Activated naive CD4-positive, alpha-beta T cell (primary cell): ENCODE results near the gene CTIF.

ENCODE experiments used
- DNase-seq, 4 experiments: peaks; one replicate each; lab custom pipeline; 2025; lab: John Stamatoyannopoulos, UW

The CTIF gene

GRCh38 chr18:48574667-48575300 is 36.0 kb downstream of the CTIF start:
- no peak for DNase-seq

DNA sequence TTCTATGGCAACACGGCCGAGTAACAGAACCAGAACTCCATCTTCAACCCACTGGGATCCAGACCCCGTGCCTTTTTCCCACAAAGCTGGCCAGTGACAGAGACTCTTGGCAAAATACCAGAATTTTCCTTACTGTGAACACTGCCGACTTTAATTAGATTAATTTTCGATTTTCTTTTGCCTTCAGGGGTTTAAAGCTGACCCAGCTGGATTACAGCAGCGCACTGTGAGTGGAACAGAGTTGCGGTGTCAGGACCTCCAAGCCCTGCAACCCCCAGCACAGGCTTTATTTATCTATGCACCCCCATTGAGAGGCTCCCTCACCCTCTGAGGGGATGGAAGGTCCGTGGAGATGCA is 36.4 kb downstream of the CTIF start:
- no peak for DNase-seq

GRCh38 chr18:48575658-48576456 is 37.0 kb downstream of the CTIF start:
- DNase-seq = no peak

GRCh38 chr18:48576457-48576771 is 37.6 kb downstream of the CTIF start:
- DNase-seq = no peak

DNA sequence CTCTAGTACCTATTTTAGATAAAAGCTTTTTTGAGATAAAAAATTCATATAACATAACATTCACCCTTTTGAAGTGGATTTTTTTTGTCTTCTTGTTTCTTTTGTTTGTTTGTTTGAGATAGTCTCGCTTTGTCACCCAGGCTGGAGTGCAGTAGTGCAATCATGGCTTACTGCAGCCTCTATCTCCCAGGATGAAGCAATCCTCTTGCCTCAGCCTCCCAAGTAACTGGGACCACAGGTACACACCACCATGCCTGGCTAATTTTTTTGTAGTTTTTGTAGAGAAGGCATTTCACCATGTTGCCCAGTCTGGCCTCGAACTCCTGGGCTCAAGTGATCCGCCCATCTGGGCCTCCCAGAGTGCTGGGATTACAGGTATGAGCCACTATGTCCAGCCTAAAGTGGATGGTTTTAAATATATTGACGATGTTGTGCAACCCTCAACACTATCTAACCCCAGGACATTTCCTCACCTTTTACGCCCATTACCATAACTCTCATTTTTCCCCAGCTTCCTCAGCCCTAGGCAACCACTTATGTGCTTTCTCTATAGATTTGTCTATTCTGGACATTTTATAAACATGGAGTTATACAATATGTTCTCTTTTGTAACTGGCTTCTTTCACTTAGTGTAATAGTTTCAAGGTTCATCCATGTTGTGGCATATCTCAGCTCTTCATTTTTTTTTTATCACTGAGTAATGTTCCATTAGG is 38.8 kb downstream of the CTIF start:
- no peak for DNase-seq

- no peak for DNase-seq
These were observed 39.5 kb downstream of the CTIF start for GRCh38 chr18:48578289-48578688.

GRCh38 chr18:48580066-48580465 is 41.2 kb downstream of the CTIF start:
- DNase-seq = no peak

GRCh38 chr18:48580782-48581181 is 42.0 kb downstream of the CTIF start:
- no peak for DNase-seq

DNA sequence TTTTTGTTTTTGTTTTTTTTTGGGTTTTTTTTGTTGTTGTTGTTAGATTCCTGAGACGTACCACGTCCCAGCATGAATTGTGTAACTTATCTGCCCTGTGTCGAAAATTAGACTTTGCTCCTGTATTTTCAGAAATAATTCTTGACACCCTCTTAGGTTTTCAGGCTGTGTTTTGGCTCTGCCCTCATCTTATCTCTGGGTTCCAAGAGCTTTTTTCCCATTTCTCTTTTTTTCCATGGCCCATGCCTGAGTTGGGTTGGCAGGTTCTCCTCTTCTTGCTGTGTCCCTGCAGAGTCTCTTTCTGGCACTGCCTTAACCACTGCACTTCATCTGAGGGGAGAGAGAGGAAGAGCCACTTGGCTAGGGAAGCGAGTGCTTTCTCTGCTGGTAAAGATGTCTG is 42.4 kb downstream of the CTIF start:
- no peak for DNase-seq

GRCh38 chr18:48581941-48582340 is 43.1 kb downstream of the CTIF start:
- DNase-seq = no peak

- no peak for DNase-seq
These were observed 44.1 kb downstream of the CTIF start for GRCh38 chr18:48582946-48583345.

DNA sequence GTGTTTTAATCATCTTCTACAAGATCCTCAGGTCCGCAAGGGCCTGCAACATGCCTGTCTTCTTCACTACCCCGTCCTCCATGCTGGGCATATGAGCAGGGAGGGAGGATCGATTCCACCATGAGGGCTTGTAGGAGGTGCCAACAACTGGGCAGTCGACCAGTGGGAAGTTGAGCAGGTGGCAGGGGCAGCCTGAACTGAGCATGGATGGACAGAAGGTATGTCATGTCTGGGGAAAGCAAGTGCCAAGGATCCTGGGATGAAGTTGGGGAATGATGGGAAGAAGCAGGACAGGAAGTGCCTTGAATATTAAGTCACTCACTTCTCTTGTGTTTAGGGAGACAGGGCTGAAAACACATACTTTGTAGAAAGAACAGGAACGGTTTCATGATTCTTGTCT is 44.7 kb downstream of the CTIF start:
- DNase-seq = no peak

GRCh38 chr18:48589797-48590519 is 51.1 kb downstream of the CTIF start:
- DNase-seq = no peak

DNA sequence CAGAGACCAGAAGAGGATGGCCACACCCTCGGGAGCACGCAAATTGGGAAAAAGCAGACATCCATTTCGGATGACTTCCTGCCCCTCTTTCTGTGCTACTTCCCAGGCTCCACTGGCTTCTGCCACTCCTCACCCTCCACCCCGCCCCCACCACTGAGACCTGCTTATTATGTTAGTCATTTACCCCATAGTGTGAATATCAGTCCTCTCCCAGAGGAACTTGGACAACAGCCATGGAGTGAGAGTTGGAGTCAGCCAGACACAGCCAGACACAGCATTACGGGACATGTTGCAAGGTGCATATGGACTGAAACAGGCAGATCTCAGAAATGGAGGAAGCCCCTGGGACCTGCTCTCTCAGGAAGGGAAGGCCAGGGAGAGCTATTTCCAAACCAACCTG is 51.8 kb downstream of the CTIF start:
- no peak for DNase-seq

GRCh38 chr18:48592540-48593171 is 53.8 kb downstream of the CTIF start:
- no peak for DNase-seq

DNA sequence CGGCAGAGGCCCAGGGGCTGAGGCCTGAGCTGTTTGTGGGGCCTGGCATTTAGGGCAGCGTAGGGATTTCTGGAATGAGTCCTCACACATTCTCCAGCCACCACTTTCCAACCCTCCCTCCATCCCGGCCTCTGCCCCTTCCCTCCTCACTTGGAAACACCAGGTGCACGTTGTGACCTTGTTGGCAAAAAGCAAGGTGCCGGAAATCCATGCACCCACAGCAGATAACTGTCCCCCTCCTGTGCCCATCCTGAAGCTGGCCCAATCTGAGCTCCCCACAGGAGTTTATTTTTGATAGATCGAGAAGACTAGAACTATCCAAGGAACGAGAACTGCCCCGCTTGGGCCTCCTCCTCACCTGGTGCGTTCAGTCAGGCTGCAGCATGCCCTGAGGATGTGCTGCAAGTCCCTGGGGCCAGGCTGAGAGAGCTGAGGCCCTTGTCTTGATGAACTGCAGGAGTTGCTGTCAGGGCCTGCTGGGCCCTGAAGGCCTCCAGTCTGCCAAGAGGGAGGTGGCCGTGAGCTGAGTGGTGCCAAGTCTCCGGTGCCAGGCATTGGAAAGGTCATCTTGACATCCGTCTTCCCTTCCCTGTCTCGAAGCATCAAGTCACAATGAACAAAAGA is 55.8 kb downstream of the CTIF start:
- DNase-seq = no peak

- DNase-seq = no peak
These were observed 56.9 kb downstream of the CTIF start for GRCh38 chr18:48595703-48596218.

DNA sequence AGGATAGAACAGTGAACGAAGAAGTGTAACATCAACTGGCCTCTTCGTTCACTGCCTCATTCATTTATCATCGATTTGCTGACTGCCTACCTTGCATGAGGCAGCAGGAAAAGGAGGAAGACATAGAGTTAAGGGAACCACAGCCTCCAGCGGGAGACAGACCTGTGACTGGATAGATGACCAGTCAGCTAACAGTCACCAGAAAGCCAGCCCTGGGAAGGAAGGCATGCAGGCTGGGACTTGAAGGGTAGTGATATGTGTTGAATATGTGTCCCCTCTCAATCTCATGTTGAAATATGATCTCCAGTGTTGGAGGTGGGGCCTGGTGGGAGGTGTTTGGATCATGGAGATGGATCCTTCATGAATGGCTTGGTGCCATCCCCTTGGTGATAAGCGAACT is 58.3 kb downstream of the CTIF start:
- DNase-seq = no peak

- DNase-seq = no peak
These were observed 58.8 kb downstream of the CTIF start for GRCh38 chr18:48597671-48598070.

DNA sequence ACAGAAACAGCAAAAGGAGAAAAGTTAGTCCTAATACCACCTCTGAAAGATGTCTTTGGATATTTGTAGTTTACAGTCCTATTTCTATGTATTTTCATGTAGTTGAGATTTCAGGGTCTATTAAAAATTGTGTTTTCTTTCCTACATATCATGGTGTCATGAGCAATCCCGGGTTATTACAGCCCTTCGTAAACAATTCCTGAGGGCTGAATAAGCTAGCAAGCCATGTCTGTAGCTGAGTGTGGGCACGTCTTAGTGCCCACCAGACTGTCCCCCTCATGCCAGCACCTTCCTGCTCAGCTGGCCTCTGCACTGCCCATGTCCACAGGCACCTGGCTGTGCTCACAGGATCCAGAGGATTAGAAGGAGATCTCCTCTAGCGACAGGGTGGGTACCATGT is 60.6 kb downstream of the CTIF start:
- no peak for DNase-seq

DNA sequence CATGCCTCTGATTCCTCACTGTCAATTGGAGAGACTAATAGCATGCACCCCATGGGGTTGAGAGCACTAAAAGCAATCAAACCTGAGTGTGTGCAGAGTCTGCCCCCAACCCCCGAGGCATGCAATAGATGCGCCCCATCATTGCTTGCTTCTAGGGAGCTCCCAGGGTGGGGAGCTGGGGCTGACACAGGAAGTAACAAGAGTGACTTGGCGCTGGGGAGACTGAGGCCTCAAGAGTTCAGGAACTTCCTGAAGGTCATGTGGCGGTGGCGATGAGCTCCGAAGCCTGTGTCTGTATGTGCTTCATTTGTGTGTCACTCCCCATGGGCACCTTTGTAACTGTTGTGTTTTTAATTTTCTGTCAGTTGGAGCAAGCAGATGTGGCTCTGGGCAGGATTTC is 61.2 kb downstream of the CTIF start:
- no peak for DNase-seq
